Measurements from ENCODE around the gene METTL9.
"Not testable (repeated sequence)": the region's sequence is repeated elsewhere in the genome, so short reads cannot be mapped to it uniquely, and the experiment has no call there.

The METTL9 gene

GRCh38 chr16:21664801-21665492, 65.6 kb downstream of the METTL9 start:
- TF ChIP-seq CTCF (conservative IDR thresholded peaks at IDR 0.05): no peak
- no peak overlapping the region for H3K27ac ChIP-seq

- TF ChIP-seq CTCF (conservative IDR thresholded peaks at IDR 0.05): no peak
- no peak overlapping the region for H3K27ac ChIP-seq
Observed at GRCh38 chr16:21666772-21667171, 67.4 kb downstream of the METTL9 start.

GRCh38 chr16:21667575-21667974, 68.2 kb downstream of the METTL9 start:
- no peak for TF ChIP-seq CTCF (conservative IDR thresholded peaks at IDR 0.05)
- H3K27ac ChIP-seq: no peak overlapping the region

- H3K27ac ChIP-seq: no peak overlapping the region
- TF ChIP-seq CTCF (conservative IDR thresholded peaks at IDR 0.05): no peak
Observed at GRCh38 chr16:21673469-21673868, 74.1 kb downstream of the METTL9 start.

GRCh38 chr16:21674456-21674855, 75.1 kb downstream of the METTL9 start:
- not testable (repeated sequence) for H3K27ac ChIP-seq

GRCh38 chr16:21680714-21681113, 81.3 kb downstream of the METTL9 start:
- H3K27ac ChIP-seq: not testable (repeated sequence)

GRCh38 chr16:21683184-21683583, 83.8 kb downstream of the METTL9 start:
- H3K27ac ChIP-seq: no peak overlapping the region
- TF ChIP-seq CTCF (conservative IDR thresholded peaks at IDR 0.05): no peak

- TF ChIP-seq CTCF (conservative IDR thresholded peaks at IDR 0.05): no peak
- H3K27ac ChIP-seq: no peak overlapping the region
Observed at GRCh38 chr16:21684199-21684598, 84.8 kb downstream of the METTL9 start.

GRCh38 chr16:21685034-21685455, 85.7 kb downstream of the METTL9 start:
- no peak overlapping the region for H3K27ac ChIP-seq
- TF ChIP-seq CTCF (conservative IDR thresholded peaks at IDR 0.05): no peak
